SKM-1 (cell line): ENCODE results near the gene SPATS2.

ENCODE experiments used
- DNase-seq: peaks from one replicate; lab custom pipeline; 2025; ENCODE audit not compliant: unreplicated experiment; lab: John Stamatoyannopoulos, UW

SPATS2 gene

GRCh38 chr12:49461221-49461620, 94.0 kb downstream of the SPATS2 start:
- DNase-seq, result no peak

DNA sequence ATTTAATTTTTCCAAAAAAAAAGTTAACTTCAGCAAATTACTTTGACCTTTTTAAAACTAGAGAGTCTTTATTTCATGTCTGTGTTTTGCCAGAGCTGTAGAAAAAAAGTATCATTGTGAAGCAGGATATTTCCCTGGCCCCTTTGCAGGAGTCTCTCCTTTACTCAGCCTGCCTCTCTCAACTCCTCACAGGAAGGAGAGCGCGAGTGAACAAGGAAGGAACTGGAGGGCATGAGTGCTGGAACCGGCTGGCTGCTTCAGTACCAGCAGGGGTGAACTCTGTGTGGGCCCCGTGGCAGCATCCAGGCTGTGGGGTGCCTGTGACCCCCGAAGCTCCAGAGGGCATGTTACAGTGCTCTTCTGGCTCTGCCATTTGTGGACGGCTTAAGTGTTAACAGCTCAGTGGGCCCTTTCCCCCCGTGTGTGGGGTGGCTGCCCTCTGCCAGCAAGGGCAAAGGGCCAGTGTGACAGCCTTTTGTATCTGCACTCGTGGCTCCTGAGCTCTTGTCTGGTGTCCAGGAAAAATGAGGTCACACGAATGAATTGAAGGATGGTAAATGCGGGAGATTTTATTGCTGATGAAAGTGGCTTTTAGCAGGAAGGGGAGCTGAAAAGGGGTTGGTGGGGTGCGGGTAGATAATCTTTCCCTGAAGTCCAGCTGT, 95.0 kb downstream of the SPATS2 start:
- no peak for DNase-seq

- DNase-seq, result no peak
Observed at GRCh38 chr12:49465132-49465531, 97.9 kb downstream of the SPATS2 start.

GRCh38 chr12:49470986-49471385, 103.7 kb downstream of the SPATS2 start:
- DNase-seq, result no peak

DNA sequence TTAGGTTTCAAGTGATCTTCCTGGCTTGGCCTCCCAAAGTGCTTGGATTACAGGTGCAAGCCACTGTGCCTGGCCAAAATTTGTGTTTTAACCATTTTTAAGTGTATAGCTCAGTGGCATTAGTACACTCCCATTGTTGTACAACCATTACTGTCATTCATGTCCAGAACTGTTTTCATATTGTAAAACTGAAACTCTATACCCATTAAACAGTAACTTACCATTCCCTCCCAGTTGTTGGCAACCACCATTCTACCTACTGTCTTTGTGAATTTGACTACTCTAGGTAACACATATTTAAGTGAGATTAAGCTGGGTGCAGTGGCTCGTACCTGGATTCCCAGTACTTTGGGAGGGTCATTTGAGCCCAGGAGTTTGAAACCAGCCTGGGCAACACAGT, 104.3 kb downstream of the SPATS2 start:
- no peak for DNase-seq

- DNase-seq, result no peak
Observed at GRCh38 chr12:49476091-49476490, 108.8 kb downstream of the SPATS2 start.

GRCh38 chr12:49478949-49479664, 111.8 kb downstream of the SPATS2 start:
- DNase-seq, result no peak

- DNase-seq, result no peak
Observed at GRCh38 chr12:49482095-49483051, 115.1 kb downstream of the SPATS2 start.

DNA sequence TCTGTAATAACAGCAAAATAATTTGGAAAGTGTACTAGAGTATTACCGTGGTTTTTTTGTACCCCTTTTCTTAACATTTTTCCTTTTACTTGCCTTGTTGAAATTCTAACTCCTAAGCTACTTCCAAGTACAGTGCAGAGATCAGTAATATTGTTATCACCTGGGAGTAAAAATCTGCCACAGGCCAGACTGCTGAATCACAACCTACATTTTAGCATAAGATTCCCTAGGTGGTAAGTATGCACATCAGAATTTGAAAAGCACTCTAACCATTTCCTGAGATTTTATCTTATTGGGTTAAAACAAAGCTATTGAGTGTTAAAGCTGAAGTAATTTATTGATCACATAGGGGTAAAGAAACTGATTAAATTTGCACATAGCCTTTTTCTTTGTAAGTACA, 116.4 kb downstream of the SPATS2 start:
- no peak for DNase-seq

GRCh38 chr12:49487605-49488004, 120.3 kb downstream of the SPATS2 start:
- no peak for DNase-seq

DNA sequence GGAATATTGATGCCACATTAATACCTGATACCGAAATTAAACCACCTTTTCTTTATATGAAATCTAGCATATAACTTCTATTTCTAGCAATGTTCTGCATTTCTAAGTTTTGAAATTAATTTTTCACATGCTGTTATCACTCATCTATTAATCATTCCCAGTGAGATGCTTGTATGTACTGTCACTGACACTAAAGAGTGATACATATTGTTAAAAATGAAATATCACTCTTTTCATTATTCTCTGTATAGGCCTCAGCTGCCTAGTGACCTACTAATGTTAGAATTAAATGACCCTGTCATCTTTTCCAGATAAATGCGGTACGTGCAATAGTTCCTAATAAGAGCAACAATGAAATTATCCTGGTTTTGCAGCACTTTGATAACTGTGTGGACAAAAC, 121.9 kb downstream of the SPATS2 start:
- DNase-seq, result no peak

- DNase-seq, result no peak
Observed at GRCh38 chr12:49489720-49490119, 122.5 kb downstream of the SPATS2 start.

DNA sequence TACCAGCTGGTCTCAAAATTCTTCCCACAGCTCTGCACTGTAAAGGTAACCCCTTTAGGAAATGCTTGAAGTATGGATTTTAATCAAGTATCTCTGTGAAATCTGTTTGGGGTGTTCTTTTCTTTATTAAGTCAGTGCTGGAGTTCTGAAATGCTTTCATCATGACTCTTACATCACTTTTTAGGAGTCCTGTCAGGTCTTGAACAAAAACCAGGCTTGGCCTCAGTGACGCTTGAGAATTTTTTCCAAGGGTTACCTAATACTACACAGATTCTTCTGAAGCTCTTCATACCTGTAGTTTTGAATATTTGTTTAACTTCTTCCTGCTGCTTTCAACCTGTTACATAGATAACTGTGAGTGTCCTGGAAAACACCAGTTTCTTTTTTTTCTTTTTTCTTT, 124.6 kb downstream of the SPATS2 start:
- DNase-seq, result no peak

DNA sequence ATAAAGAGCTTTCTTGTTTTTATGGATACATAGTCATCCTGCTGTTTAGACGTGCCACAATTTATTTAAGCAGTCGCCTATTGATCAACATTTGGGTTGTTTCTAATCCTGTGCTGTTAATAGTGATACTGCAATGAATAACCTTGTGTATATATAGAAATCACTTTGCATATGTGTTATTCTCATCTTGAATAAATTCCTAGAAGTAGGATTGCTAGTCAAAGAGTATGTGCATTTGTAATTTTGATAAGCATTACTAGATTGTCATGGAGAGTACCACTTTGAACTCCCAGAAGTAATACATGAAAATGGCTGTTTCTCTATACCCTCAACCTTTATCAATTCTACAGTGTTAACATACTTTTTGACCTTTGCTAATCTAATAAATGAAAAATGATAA, 126.6 kb downstream of the SPATS2 start:
- DNase-seq, result no peak

DNA sequence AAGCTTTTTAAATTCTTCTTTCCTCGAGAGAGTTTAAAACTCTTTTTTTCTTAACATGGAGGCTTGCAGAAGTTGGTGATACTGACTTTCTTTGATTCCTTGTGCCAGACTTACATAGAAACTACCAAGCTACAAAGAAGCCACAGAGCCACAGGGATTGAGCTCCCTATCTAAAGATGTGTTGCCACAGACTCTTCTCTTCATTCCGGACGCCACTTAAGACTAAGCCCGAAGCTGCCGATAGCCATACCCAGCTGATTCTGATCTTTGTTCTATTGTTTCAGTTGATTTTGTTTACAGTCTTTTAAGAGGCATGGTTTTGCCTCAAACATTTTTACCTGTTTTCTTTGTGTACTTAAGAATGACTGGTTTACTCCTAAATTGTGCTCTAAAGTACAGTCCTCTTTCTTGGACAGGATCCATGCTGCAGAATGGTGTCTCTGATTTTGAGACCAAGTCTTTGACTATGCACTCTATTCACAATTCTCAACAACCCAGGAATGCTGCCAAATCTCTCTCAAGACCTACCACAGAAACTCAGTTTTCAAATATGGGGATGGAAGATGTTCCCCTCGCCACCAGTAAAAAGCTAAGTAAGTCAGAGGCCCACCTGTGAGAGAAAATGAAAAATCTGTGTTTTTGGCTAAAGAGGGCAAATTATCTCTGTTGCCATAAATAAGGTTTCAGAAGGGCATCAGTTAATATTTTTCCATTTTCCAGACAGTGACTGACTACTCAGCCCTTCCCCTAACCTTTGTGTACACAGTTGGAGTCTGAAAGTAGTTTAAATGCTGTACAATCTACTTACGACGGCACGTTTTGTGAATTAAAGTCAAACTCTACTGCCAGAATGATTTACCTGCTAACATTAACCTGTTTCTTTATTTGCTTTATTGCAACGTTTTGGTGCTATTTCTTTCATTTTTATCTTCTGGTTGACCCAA, 129.4 kb downstream of the SPATS2 start:
- no peak for DNase-seq

DNA sequence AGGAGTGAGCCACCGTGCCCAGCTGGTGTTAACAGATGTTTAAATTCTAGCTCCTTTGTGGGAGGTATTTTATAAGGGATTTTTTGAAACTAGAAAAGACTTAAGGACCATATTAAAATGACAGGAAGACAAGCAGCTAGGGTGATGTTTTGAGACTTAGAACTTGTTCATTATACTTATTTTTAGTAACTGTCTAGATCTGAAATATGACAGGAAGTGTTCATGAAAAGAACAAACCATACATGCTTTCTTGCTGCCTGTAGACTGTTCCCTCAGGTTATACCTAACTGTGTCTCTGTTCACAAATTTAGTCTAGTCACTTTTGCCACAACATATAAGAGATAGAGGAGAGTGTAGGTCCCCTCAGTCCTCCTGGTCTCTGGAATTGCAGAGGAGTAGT, 134.6 kb downstream of the SPATS2 start:
- DNase-seq, result no peak

GRCh38 chr12:49502590-49502989, 135.3 kb downstream of the SPATS2 start:
- DNase-seq, result no peak

DNA sequence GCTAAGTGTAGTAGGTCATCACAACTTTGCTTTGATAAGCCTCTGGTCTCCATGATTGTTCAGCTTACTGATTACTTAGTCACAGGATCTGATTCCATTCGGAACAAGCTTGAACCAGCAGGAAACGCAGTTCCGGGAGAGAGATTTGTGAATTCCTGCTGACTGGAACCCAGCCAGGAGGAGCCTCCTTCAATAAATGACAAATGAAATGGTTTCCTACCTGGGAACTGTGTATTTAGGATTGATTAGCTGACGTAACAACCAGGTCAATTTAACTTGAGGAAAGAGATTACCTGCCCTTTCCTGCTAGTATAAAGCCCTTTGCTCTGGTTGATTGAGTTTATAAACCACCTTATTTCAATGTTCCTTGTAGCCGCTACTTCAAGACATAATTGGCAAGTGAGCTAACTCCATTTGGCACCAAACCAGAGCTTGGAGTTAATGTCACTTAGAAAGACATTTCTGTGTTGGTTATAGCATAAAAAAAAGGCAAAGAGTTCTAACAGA, 136.5 kb downstream of the SPATS2 start:
- no peak for DNase-seq

DNA sequence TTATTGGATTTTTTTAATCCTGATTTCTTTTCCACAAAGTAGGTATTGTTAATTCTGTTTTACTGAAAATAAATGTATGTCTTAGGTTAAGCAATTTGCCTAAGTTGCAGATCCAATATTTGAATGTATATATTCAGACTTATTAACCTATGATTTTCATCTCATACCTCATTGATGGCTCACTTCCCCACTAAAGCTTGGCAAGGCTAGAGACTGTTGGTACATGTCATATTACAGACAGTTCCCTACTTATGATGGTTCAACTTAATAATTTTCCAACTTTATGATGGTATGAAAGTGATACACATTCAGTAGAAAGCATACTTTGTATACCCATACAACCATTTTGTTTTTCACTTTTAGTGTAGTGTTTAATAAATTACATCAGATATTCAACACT, 138.4 kb downstream of the SPATS2 start:
- no peak for DNase-seq

GRCh38 chr12:49507139-49507538, 139.9 kb downstream of the SPATS2 start:
- no peak for DNase-seq
